Trophoblast cell (in vitro differentiated cells and primary cell): ENCODE results near the gene TCEAL1.

Experiments used
- DNase-seq, 2 donors: peaks; one replicate each; pipeline ENCODE4 v3.0.0-alpha.2; 2016
- H2AFZ ChIP-seq: 2 replicates; pipeline ENCODE4 v1.6.1; 2013; ENCODE audit warnings: low read length, moderate library complexity, mild to moderate bottlenecking; ENCODE audit not compliant: insufficient read depth, poor library complexity
- H2AK5ac ChIP-seq: 2 replicates; pipeline ENCODE4 v1.6.1; 2013; ENCODE audit warnings: mild to moderate bottlenecking, low read length
- H2BK120ac ChIP-seq: 2 replicates; pipeline ENCODE4 v1.6.1; 2013; ENCODE audit warnings: low read length, mild to moderate bottlenecking, moderate library complexity; ENCODE audit not compliant: insufficient read depth, poor library complexity
- H2BK12ac ChIP-seq: 2 replicates; pipeline ENCODE4 v1.6.1; 2013; ENCODE audit warnings: mild to moderate bottlenecking, low read length, moderate library complexity
- H2BK5ac ChIP-seq: 2 replicates; pipeline ENCODE4 v1.6.1; 2013; ENCODE audit warnings: low read length, low read depth, moderate library complexity, mild to moderate bottlenecking; ENCODE audit not compliant: poor library complexity
- H3K14ac ChIP-seq: 2 replicates; pipeline ENCODE4 v1.6.1; 2013; ENCODE audit warnings: mild to moderate bottlenecking, low read length
- H3K18ac ChIP-seq: 2 replicates; pipeline ENCODE4 v1.6.1; 2013; ENCODE audit warnings: mild to moderate bottlenecking, low read length
- H3K23ac ChIP-seq: 2 replicates; pipeline ENCODE4 v1.6.1; 2013; ENCODE audit warnings: low read length
- H3K27ac ChIP-seq: 2 replicates; pipeline ENCODE4 v1.5.1; 2013; ENCODE audit warnings: low read depth, mild to moderate bottlenecking, inconsistent platforms, low read length, moderate library complexity
- H3K27me3 ChIP-seq: 2 replicates; pipeline ENCODE4 v1.6.1; 2013; ENCODE audit warnings: inconsistent platforms, mild to moderate bottlenecking, low read length, moderate library complexity; ENCODE audit not compliant: insufficient read depth
- H3K36me3 ChIP-seq, 2 experiments: 1 replicate in 1 of 2; 2 replicates in 1 of 2; pipeline ENCODE4 v1.6.1; 2013; ENCODE audit warnings: low read length in 2 of 2, mild to moderate bottlenecking in 2 of 2, moderate library complexity in 1 of 2; ENCODE audit not compliant: insufficient read depth in 2 of 2, control insufficient read depth in 1 of 2
- H3K4ac ChIP-seq: 2 replicates; pipeline ENCODE4 v1.6.1; 2013; ENCODE audit warnings: low read depth, mild to moderate bottlenecking, low read length, moderate library complexity
- H3K4me1 ChIP-seq, 2 experiments: 1 replicate in 1 of 2; 2 replicates in 1 of 2; pipeline ENCODE4 v1.6.1; 2013; ENCODE audit warnings: low read length in 2 of 2, mild to moderate bottlenecking in 2 of 2, moderate library complexity in 1 of 2; ENCODE audit not compliant: insufficient read depth in 2 of 2, control insufficient read depth in 1 of 2
- H3K4me2 ChIP-seq: 2 replicates; pipeline ENCODE4 v1.6.1; 2013; ENCODE audit warnings: inconsistent platforms, mild to moderate bottlenecking, low read length, moderate library complexity
- H3K4me3 ChIP-seq: 2 replicates; pipeline ENCODE4 v1.5.1; 2013; ENCODE audit warnings: mild to moderate bottlenecking, low read depth, low read length, inconsistent platforms
- H3K79me1 ChIP-seq: one replicate; pipeline ENCODE4 v1.6.1; 2013; ENCODE audit warnings: low read length
- H3K79me2 ChIP-seq: 2 replicates; pipeline ENCODE4 v1.6.1; 2013; ENCODE audit warnings: low read length, mild to moderate bottlenecking; ENCODE audit not compliant: control insufficient read depth, insufficient read depth, poor library complexity
- H3K9ac ChIP-seq: 2 replicates; pipeline ENCODE4 v1.6.1; 2013; ENCODE audit warnings: mild to moderate bottlenecking, low read length
- H3K9me3 ChIP-seq: 2 replicates; pipeline ENCODE4 v1.6.1; 2013; ENCODE audit warnings: low read depth, mild to moderate bottlenecking, control low read depth, inconsistent platforms, low read length; ENCODE audit not compliant: insufficient read depth
- H4K12ac ChIP-seq: 2 replicates; pipeline ENCODE4 v1.6.1; 2013; ENCODE audit warnings: low read depth, mild to moderate bottlenecking, low read length, moderate library complexity
- H4K8ac ChIP-seq: 2 replicates; pipeline ENCODE4 v1.6.1; 2013; ENCODE audit warnings: low read depth, mild to moderate bottlenecking, low read length, moderate library complexity
- H4K91ac ChIP-seq: one replicate; pipeline ENCODE4 v1.6.1; 2013; ENCODE audit warnings: low read depth, mild to moderate bottlenecking, low read length, moderate library complexity
- WGBS: extraction: QIAGEN DNeasy Blood & Tissue Kit; methylation state at CpG from one replicate; pipeline ENCODE4 v1.1.7; 2013; ENCODE audit warnings: missing lambda C conversion rate; ENCODE audit not compliant: insufficient read length, insufficient coverage; ENCODE audit errors: extremely low coverage; 5-methylcytosine and 5-hydroxymethylcytosine counted together

The TCEAL1 gene

DNA sequence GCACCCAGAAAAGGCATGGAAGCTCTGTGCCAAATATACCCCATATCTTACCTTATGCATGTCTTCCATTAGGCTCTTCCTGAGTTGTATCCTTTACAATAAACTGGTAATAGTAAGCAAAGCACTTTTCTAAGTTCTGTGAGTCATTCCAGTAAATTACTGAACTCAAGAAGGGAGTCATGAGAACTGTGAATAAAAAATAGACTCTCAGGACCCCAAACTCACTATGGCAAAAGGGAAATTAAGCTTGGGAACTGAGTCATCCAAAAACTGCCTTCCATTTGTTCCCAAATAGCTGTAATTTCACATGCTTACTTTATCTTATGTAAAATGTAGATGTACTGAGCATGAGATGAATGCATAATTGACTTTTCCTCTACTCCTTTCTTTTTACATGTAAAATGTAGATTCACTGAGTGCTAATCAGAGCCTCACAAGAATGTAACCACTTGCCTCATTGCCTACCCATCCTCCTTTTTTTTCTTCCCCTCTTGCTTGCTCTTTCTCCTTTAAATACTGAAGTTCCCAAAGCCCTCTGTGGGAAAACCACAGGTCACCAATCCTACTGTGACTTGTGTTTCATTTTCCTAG lies 12.9 kb upstream of the TCEAL1 start:
- Histone ChIP-seq H3K9ac (no peak overlapping the region), H3K4me1 (no peaks in the 10 kb centered on the region), H3K79me1 (no peaks in the 10 kb centered on the region), H3K4me3 (no peak overlapping the region), H4K91ac (no peak overlapping the region), H3K18ac (no peak overlapping the region), H3K9me3 (no peaks in the 10 kb centered on the region), H3K79me2 (no peaks in the 10 kb centered on the region), H2BK12ac (no peak overlapping the region), H3K36me3 (no peaks in the 10 kb centered on the region), H3K27me3 (no peaks in the 10 kb centered on the region), H2AK5ac (no peak overlapping the region), H3K27ac (no peak overlapping the region), H4K12ac (no peak overlapping the region), H2BK120ac (no peak overlapping the region), H2AFZ (no peak overlapping the region), H3K4ac (no peak overlapping the region), H3K14ac (no peak overlapping the region), H3K23ac (no peak overlapping the region), H2BK5ac (no peak overlapping the region), H3K4me2 (no peak overlapping the region), H4K8ac (no peak overlapping the region)
- DNase-seq: peak in 1 of 2 donors; percentile 15

DNA sequence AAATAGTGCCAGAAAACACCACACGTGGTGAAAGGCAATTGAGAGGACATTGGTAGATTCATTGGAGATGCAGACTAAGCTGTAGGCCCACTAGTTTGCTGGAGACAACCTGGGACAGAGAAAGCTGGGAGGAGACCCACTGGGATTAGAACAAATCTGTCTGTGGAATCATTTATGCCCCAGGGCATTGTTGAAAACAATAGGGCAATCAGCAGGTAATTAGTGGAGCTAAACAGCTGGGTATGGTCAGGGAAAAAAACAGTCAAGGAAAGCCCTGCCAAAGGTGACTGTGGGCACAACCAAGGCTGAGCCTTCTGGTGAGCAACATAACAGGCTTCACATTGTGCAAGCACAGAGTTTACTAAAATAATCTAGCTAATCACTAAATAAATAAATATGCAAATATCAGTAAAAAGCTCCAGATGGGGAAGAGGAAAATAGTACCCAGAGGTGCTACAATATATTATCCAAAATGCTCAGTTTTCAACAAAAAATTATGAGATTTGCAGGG lies 12.0 kb upstream of the TCEAL1 start:
- H3K36me3 ChIP-seq: no peaks in the 10 kb centered on the region
- H3K14ac ChIP-seq: no peak overlapping the region

DNA sequence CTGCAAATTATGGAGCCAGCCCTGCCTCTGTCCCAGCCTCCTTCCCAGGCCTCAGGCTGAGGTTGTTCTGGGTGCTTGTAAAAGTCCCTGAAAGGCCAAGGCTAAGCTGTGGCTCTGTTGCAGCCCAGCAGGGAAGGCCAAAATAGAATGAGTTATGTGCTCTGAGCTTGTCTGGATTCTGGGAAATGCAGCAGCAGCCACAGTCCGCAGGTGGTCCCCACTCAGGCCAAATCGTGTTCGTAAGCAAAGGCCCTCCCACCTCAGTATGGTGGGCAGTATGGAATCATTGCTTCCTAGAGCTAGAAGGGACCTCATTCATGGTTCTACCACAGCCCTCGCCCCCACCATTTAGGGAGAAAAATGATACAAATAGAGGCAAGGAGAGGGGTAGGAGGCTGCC lies 4.7 kb upstream of the TCEAL1 start:
- peak overlapping the region; percentile 47 for H4K8ac ChIP-seq
- H2BK12ac ChIP-seq: peak overlapping the region; percentile 71
- no peak overlapping the region for H3K9ac ChIP-seq
- H4K12ac ChIP-seq: no peak overlapping the region
- H3K27ac ChIP-seq: peak overlapping the region; percentile 78
- peaks cover 11% of the 10 kb centered on the region for H3K79me1 ChIP-seq
- no CpG with 5 or more reads among the region's 4 CpGs for WGBS
- peak overlapping the region; percentile 18 for H3K4me2 ChIP-seq
- H3K14ac ChIP-seq: peak overlapping the region; percentile 56
- H3K27me3 ChIP-seq: no peaks in the 10 kb centered on the region
- H2AK5ac ChIP-seq: no peak overlapping the region
- H3K23ac ChIP-seq: no peak overlapping the region
- H3K9me3 ChIP-seq: no peaks in the 10 kb centered on the region
- H3K4ac ChIP-seq: no peak overlapping the region
- H4K91ac ChIP-seq: peak overlapping the region; percentile 80
- H2BK120ac ChIP-seq: peak overlapping the region; percentile 43
- no peak overlapping the region for H3K4me3 ChIP-seq
- H3K79me2 ChIP-seq: no peaks in the 10 kb centered on the region
- DNase-seq: no peak
- peaks cover 10% of the 10 kb centered on the region in 2 experiments for H3K4me1 ChIP-seq
- peak overlapping the region; percentile 75 for H3K18ac ChIP-seq
- H2AFZ ChIP-seq: no peak overlapping the region
- peak overlapping the region; percentile 68 for H2BK5ac ChIP-seq
- no peaks in the 10 kb centered on the region for H3K36me3 ChIP-seq

More for the DNA sequence above, 12.0 kb upstream of the TCEAL1 start:
- Histone ChIP-seq H3K4me2 (no peak overlapping the region), H2BK120ac (no peak overlapping the region), H3K27ac (no peak overlapping the region), H3K9ac (no peak overlapping the region), H4K12ac (no peak overlapping the region), H2BK5ac (no peak overlapping the region), H2AFZ (no peak overlapping the region), H3K4ac (no peak overlapping the region), H4K91ac (no peak overlapping the region), H2AK5ac (no peak overlapping the region), H3K4me3 (no peak overlapping the region), H2BK12ac (no peak overlapping the region), H3K18ac (no peak overlapping the region), H3K4me1 (no peaks in the 10 kb centered on the region), H3K79me2 (no peaks in the 10 kb centered on the region), H3K79me1 (no peaks in the 10 kb centered on the region), H3K27me3 (no peaks in the 10 kb centered on the region), H3K9me3 (no peaks in the 10 kb centered on the region), H3K23ac (no peak overlapping the region), H4K8ac (no peak overlapping the region)
- WGBS: no CpG with 5 or more reads among the region's 1 CpG
- DNase-seq: no peak

DNA sequence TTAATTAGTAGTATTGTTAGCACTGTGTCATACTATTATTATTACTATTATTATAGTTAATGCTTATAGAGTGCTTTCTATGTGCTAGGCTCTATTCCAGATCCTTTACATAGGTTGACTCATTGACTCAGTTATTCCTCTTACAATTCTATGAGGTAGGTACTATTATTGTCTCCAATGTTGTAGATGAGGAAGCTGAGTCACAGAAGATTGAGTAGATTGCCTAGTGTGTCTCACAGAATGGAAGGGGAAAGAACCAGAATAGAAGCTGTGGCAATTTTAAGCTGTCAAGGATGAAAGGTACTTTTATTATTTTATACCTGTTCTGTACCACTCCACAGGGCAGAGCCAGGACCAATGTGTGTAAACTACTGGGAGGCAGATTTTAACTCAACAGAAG lies 1.9 kb upstream of the TCEAL1 start:
- DNase-seq: no peak
- Histone ChIP-seq H3K18ac (no peak overlapping the region), H2AFZ (no peak overlapping the region), H3K23ac (no peak overlapping the region), H4K8ac (no peak overlapping the region), H2BK5ac (no peak overlapping the region), H3K4ac (no peak overlapping the region), H4K91ac (no peak overlapping the region), H2BK12ac (no peak overlapping the region), H2BK120ac (no peak overlapping the region), H3K79me1 (peaks cover 18% of the 10 kb centered on the region), H3K9ac (no peak overlapping the region), H3K4me1 (peaks cover 10% of the 10 kb centered on the region in 2 experiments), H3K27me3 (no peaks in the 10 kb centered on the region), H3K14ac (no peak overlapping the region), H2AK5ac (no peak overlapping the region), H4K12ac (no peak overlapping the region), H3K9me3 (no peaks in the 10 kb centered on the region), H3K79me2 (no peaks in the 10 kb centered on the region), H3K4me2 (no peak overlapping the region), H3K4me3 (no peak overlapping the region), H3K27ac (no peak overlapping the region), H3K36me3 (no peaks in the 10 kb centered on the region)
